B cell (primary cell): ENCODE results near the gene PKMYT1. TPM values are rescaled to one million over a fixed set of nuclear protein-coding genes. Genes with fewer than 3 reads are reported as not detected.
A peak's percentile ranks its signal among the peaks of the same experiment; 100 is the strongest.

Source experiments
- ATAC-seq: fragments of 200-7000 bp; cut with Tn5 transposase; one replicate; pipeline ENCODE4 v1.10.0; 2021; ENCODE audit warnings: low read depth, mild to moderate bottlenecking, moderate number of reproducible peaks, moderate library complexity
- CTCF ChIA-PET: fragments of 350-600 bp; sonication (Branson Sonifier 250); formaldehyde crosslinking; loops from one replicate; lab custom pipeline; 2021; ENCODE audit warnings: antibody characterized with exemption, inconsistent platforms; lab: Charles Lee
- POLR2A ChIA-PET: fragments of 350-600 bp; sonication (Branson Sonifier 250); formaldehyde crosslinking; loops from one replicate; lab custom pipeline; 2021; ENCODE audit warnings: antibody characterized with exemption; lab: Charles Lee
- DNase-seq: peaks from one replicate; pipeline ENCODE4 v3.0.0; 2013
- H2AFZ ChIP-seq: 2 replicates; pipeline ENCODE4 v1.6.1; 2012; ENCODE audit warnings: mild to moderate bottlenecking, low read depth, low read length; ENCODE audit not compliant: insufficient read depth, poor library complexity, severe bottlenecking
- H3K27ac ChIP-seq, 2 donors: 1 replicate in 1 of 2; 2 replicates in 1 of 2; pipeline ENCODE4 v1.5.1; 2012 to 2013; ENCODE audit warnings: low read length in 2 of 2, mild to moderate bottlenecking in 2 of 2, moderate library complexity in 1 of 2
- H3K27me3 ChIP-seq, 4 experiments: fragments of 200-600 bp in 1 of 4; sonication (generic) in 1 of 4; replicated peaks in 1 of 4; 1 replicate in 2 of 4; 2 replicates in 2 of 4; pipeline versions ENCODE4 v1.6.1 to v1.7.0; 2013 to 2016; ENCODE audit warnings: low read length in 3 of 4, mild to moderate bottlenecking in 2 of 4, mixed read lengths in 1 of 4, moderate library complexity in 1 of 4; ENCODE audit not compliant: insufficient read depth in 4 of 4, control insufficient read depth in 3 of 4; ENCODE audit errors: control extremely low read depth in 1 of 4
- H3K36me3 ChIP-seq, 2 experiments: replicated peaks in 1 of 2; 1 replicate in 1 of 2; 2 replicates in 1 of 2; pipeline versions ENCODE4 v1.6.1 to v1.7.1; 2013; ENCODE audit warnings: low read length in 1 of 2; ENCODE audit not compliant: insufficient read depth in 2 of 2, control insufficient read depth in 1 of 2; ENCODE audit errors: control extremely low read depth in 1 of 2, extremely low read depth in 1 of 2
- H3K4me1 ChIP-seq, 2 donors: fragments of 200-600 bp in 1 of 2; sonication (generic) in 1 of 2; 1 replicate in 1 of 2; 2 replicates in 1 of 2; pipeline versions ENCODE4 v1.5.1 to v1.6.1; 2013 to 2017; ENCODE audit warnings: low read length in 2 of 2; ENCODE audit not compliant: control insufficient read depth in 2 of 2, insufficient read depth in 2 of 2
- H3K4me2 ChIP-seq: replicated peaks from 2 replicates; pipeline ENCODE3; 2012; ENCODE audit warnings: mild to moderate bottlenecking, low read depth, low read length; ENCODE audit not compliant: poor library complexity, severe bottlenecking
- H3K4me3 ChIP-seq, 5 experiments: fragments of 200-600 bp in 1 of 5; sonication (generic) in 1 of 5; 1 replicate in 3 of 5; 2 replicates in 2 of 5; pipeline versions ENCODE4 v1.5.1 to v1.7.0; 2011 to 2016; ENCODE audit warnings: low read length in 4 of 5, mild to moderate bottlenecking in 4 of 5, low read depth in 2 of 5, control low read depth in 1 of 5, moderate library complexity in 1 of 5; ENCODE audit not compliant: insufficient read depth in 1 of 5; ENCODE audit errors: control extremely low read depth in 1 of 5, extremely low read depth in 1 of 5
- H3K79me2 ChIP-seq: fragments of 200-600 bp; sonication (generic); one replicate; pipeline ENCODE4 v1.6.0; 2016; ENCODE audit warnings: low read length; ENCODE audit not compliant: control insufficient read depth, insufficient read depth
- H3K9ac ChIP-seq: fragments of 200-600 bp; sonication (generic); 2 replicates; pipeline ENCODE4 v1.6.1; 2017; ENCODE audit warnings: mild to moderate bottlenecking, low read length, moderate library complexity
- H3K9me3 ChIP-seq, 3 donors: one replicate each; pipeline versions ENCODE4 v1.6.1 to v1.7.1; 2013; ENCODE audit warnings: low read length in 2 of 3; ENCODE audit not compliant: control insufficient read depth in 2 of 3, insufficient read depth in 1 of 3; ENCODE audit errors: control extremely low read depth in 1 of 3
- H4K20me1 ChIP-seq: 2 replicates; pipeline ENCODE4 v1.6.0; 2012; ENCODE audit warnings: mild to moderate bottlenecking, low read length; ENCODE audit not compliant: insufficient read depth, control insufficient read depth, poor library complexity, severe bottlenecking
- H3K27ac Mint-ChIP-seq: one replicate; pipeline ENCODE4 v1.8.0; 2021; ENCODE audit warnings: mixed read lengths
- H3K27me3 Mint-ChIP-seq: one replicate; pipeline ENCODE4 v1.8.0; 2021; ENCODE audit warnings: mixed read lengths
- H3K4me1 Mint-ChIP-seq: one replicate; pipeline ENCODE4 v1.8.0; 2021; ENCODE audit warnings: mixed read lengths
- H3K4me3 Mint-ChIP-seq: one replicate; pipeline ENCODE4 v1.8.0; 2021; ENCODE audit warnings: mixed read lengths
- H3K9me3 Mint-ChIP-seq: one replicate; pipeline ENCODE4 v1.8.0; 2022; ENCODE audit warnings: mixed read lengths; ENCODE audit not compliant: insufficient read depth
- EZH2 ChIP-seq: IDR thresholded peaks from 2 replicates; pipeline ENCODE4 v1.6.1; 2012; ENCODE audit warnings: borderline replicate concordance, low read depth, mild to moderate bottlenecking, moderate library complexity, low read length; ENCODE audit not compliant: insufficient read depth, poor library complexity, severe bottlenecking
- WGBS: methylation state at CpG from one replicate; pipeline ENCODE4 v1.1.5; 2013; ENCODE audit warnings: missing lambda C conversion rate; ENCODE audit not compliant: insufficient coverage; 5-methylcytosine and 5-hydroxymethylcytosine counted together
- intact Hi-C: fragments of 100-400 bp; cut with micrococcal nuclease; formaldehyde crosslinking; loops from one replicate; pipeline ENCODE4 v1.10.0; 2022
- polyA plus RNA-seq: library from polyadenylated mRNA; depleted of rRNA; stranded (reverse); fragments of >200 nt; gene quantifications from 2 replicates; pipeline ENCODE4 v1.2.3, GENCODE V29; 2012
- total RNA-seq, 2 donors: library from RNA; stranded (reverse); fragments of 120-200 nt in 1 of 2; gene quantifications; 1 replicate in 1 of 2; 2 replicates in 1 of 2; pipeline versions ENCODE4 v1.2.3 to v1.2.4, GENCODE V29; 2013 to 2022
- TF ChIP-seq, protein P1 (sequence below): fragments of 200-600 bp; IDR thresholded peaks from one replicate; pipeline ENCODE4 v1.8.0; 2022; ENCODE audit warnings: antibody characterized with exemption, mild to moderate bottlenecking

Gene PKMYT1
- total and polyA plus RNA-seq, 2 donors (not counting 1 experiment from before 2014, with no cell fraction given): 0.67 to 2.6 TPM

DNA sequence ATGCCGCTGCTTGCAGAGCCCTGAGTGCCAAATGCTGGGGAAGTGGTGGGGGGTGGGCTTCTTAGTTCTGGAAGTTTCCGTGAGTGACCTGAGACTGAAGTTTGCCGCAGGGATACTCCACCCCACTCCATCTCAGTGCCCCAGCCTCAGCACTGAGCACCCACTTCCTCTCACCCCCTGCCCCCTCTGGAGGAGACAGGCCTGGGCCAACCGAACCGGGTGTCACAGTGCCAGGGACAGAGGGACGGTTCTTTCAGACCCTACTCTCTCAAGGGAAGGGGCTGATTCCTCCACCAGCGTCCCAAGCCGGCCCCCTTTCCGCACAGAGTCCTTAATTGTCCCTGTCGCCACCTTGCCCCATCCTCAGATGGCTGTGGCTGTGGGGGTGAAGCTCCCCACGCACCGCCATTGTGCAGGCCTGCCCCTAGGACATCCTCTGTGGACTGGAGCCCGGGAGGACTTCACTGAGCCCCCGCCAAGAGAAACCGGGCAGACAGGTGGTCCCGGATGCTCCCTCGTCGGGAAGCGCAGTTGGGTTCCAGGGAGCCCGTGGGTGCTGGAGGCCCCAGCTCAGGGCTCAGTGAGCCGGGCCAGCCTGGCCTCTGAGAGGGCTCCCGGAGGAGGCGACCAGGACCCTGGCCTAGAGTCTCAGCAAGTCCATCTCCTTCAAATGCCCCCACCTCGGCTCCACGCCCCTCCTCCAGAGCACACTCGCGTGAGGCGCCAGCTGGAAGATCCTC lies 17.7 kb downstream of the PKMYT1 start:
- WGBS: 30% methylated on average over 25 of the region's 28 CpGs
- TF ChIP-seq EZH2: no peak
- TF ChIP-seq, protein P1, sequence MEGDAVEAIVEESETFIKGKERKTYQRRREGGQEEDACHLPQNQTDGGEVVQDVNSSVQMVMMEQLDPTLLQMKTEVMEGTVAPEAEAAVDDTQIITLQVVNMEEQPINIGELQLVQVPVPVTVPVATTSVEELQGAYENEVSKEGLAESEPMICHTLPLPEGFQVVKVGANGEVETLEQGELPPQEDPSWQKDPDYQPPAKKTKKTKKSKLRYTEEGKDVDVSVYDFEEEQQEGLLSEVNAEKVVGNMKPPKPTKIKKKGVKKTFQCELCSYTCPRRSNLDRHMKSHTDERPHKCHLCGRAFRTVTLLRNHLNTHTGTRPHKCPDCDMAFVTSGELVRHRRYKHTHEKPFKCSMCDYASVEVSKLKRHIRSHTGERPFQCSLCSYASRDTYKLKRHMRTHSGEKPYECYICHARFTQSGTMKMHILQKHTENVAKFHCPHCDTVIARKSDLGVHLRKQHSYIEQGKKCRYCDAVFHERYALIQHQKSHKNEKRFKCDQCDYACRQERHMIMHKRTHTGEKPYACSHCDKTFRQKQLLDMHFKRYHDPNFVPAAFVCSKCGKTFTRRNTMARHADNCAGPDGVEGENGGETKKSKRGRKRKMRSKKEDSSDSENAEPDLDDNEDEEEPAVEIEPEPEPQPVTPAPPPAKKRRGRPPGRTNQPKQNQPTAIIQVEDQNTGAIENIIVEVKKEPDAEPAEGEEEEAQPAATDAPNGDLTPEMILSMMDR: no peak
- Histone ChIP-seq H3K27me3 (peaks cover 0 to 53% (median 13%) of the 10 kb centered on the region in 4 experiments), H3K4me3 (no peak overlapping the region), H3K4me1 (peaks cover 52% of the 10 kb centered on the region in 2 donors), H3K36me3 (no peaks in the 10 kb centered on the region), H3K4me2 (peak overlapping the region; percentile 96), H3K9ac (peak overlapping the region; percentile 59), H2AFZ (peak overlapping the region; percentile 32), H3K27ac (no peak overlapping the region), H3K9me3 (peaks cover 0 to 15% (median 0%) of the 10 kb centered on the region in 3 donors), H4K20me1 (peaks cover 25% of the 10 kb centered on the region), H3K79me2 (no peaks in the 10 kb centered on the region)
- intact Hi-C loops: no loop called here
- Mint-ChIP-seq H3K4me3 (peak overlapping the region; percentile 68), H3K27me3 (peaks cover 17% of the 10 kb centered on the region), H3K27ac (no peak overlapping the region), H3K4me1 (peaks cover 24% of the 10 kb centered on the region), H3K9me3 (no peaks in the 10 kb centered on the region)
- ChIA-PET POLR2A (no interaction called here), CTCF (interaction anchor here (0.8 to 2.1 kb wide), 5 partner anchors 9 to 76 kb away, joined by 3 to 9 read pairs (median 3); no protein-coding TSS in a partner anchor)
- DNase-seq (peak; percentile 47), ATAC-seq (no peak)
